HG03196 (cell line): Measurements from ENCODE around the gene LINC01488.

Experiments used
- ATAC-seq: cut with Tn5 transposase; IDR thresholded peaks from one replicate; pipeline ENCODE4 v1.9.1; 2021; ENCODE audit not compliant: unreplicated experiment

Gene LINC01488

GRCh38 chr11:69462106-69462951 lies 19.1 kb upstream of the LINC01488 start:
- no peak for ATAC-seq

DNA sequence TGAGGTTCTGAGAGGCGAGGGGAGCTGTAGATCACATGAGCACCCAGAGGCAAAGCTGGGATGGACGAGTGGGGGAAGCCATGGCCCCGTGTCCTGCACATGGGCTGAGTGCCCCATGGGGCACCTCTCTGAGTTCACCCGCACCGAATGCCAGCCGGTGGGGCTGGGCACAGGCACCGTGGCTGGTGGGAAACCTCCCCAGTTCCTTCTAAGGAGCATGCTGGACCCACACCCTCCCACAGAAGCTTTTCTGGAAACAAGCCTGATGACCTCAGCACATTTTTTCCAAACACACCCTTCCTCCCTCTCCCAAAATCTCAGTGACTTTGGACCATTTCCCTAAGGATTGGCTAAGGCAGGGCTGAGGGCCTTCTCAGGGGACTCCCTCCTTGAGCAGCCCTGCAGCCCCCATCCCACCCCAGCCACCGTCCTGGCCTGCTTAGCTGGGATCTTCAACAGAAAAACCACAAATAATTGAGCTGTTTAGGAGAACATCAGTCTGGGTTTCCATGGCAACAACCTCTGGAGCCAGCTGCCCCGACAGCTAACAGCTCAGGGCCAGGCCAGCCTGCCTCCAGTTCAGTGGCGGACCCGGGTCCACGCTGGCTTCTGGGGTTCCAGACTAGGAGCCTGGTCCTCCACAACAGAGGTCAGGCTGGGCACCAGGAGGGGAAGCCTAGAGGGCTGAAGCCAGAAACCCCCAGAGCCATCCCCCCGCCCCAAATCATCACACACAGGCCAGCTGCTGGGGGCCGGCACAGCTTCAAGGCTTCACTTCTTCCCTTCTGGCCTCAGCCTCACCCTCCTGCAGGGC lies 18.1 kb upstream of the LINC01488 start:
- no peak for ATAC-seq

GRCh38 chr11:69463995-69464960 lies 17.2 kb upstream of the LINC01488 start:
- ATAC-seq, result no peak

GRCh38 chr11:69465236-69466000 lies 16.0 kb upstream of the LINC01488 start:
- no peak for ATAC-seq

- ATAC-seq, result no peak
Measured at GRCh38 chr11:69466039-69466438, 15.4 kb upstream of the LINC01488 start.

GRCh38 chr11:69467196-69467595 lies 14.3 kb upstream of the LINC01488 start:
- ATAC-seq, result no peak

DNA sequence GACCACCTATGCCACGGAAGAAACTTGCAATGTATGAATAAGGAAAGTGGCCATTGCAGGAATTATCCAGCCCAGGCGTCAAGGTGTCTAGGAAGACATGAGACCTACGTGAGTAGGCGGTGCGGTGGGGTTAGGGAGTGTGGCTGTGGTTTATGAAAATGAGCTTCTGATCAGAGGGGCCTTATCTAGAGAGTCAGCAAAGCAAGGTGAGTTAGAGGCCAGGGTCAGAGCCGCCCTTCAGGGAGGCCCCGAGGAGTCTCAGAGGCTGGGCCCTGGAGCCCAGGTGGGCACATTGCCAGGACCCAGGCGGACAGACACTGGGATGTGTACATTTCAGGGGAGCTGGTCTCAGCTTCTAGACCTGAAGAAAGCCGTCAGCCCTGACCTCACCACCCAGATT lies 13.8 kb upstream of the LINC01488 start:
- ATAC-seq, result no peak

DNA sequence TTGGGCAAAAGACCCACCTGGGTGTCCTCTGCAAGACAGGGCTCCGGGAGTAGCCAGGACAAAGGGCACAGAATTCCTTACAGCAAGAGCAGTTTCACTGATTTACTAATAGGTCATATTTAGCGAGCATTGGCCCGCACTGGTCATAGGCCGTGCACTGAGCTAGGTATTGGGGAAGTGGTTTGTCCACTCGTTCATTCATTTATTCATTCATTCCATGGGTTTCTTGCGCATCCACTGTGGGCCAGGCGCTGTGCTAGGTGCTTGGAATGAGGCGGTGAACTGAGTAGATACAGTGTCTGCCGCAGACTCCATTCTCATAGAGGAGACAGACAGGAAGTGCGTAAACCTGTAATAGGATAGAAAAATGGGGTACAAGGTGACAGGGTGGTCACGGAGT lies 13.2 kb upstream of the LINC01488 start:
- no peak for ATAC-seq

GRCh38 chr11:69468911-69469885 lies 12.3 kb upstream of the LINC01488 start:
- no peak for ATAC-seq

GRCh38 chr11:69470301-69470700 lies 11.2 kb upstream of the LINC01488 start:
- ATAC-seq, result no peak

DNA sequence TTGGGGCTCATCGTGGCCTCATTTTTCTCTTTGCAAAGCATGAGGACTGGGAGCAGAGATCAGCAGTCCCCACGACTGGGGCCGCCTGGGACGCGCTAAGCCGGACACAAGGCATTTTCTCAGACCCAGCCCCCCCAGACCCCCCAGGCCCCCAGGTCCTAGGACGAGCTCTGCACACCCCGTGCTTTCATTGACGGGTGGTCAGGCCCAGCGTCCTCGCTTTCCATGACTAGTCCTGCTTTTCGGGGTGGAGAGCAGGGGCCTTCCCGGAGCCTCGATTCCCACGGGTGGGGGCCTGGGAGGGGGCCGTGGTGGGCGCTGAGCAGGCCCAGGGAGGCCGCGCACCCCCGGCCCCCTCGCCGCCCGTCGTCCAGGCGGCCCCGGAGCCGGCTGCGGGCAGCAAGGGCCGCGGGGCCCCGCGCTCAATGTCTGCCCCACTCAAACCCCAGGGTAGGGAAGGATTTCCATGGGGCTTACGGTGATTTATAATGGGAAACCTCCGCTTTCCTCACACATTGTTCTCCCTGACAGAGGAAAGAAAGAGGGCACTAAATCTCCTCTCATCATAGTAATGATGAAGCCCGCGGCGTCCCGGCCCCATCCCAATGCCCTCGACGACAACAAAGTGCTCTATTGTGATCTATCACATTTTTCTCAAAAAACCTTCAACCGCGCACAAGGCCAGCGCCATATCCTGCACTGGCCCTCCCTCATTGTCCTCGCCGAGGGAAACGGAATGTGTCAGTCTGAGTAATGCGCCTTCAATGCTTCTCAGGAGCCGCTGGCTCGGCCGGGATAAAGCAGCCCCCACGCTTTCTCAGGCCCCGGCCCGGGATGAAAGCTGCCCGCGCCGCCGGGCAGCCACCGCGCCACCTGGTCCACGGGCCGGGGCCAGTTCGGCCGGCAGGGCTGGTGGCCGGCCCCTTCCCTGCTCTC lies 10.4 kb upstream of the LINC01488 start:
- ATAC-seq, result no peak

- no peak for ATAC-seq
Measured at GRCh38 chr11:69471729-69472540, 9.5 kb upstream of the LINC01488 start.

DNA sequence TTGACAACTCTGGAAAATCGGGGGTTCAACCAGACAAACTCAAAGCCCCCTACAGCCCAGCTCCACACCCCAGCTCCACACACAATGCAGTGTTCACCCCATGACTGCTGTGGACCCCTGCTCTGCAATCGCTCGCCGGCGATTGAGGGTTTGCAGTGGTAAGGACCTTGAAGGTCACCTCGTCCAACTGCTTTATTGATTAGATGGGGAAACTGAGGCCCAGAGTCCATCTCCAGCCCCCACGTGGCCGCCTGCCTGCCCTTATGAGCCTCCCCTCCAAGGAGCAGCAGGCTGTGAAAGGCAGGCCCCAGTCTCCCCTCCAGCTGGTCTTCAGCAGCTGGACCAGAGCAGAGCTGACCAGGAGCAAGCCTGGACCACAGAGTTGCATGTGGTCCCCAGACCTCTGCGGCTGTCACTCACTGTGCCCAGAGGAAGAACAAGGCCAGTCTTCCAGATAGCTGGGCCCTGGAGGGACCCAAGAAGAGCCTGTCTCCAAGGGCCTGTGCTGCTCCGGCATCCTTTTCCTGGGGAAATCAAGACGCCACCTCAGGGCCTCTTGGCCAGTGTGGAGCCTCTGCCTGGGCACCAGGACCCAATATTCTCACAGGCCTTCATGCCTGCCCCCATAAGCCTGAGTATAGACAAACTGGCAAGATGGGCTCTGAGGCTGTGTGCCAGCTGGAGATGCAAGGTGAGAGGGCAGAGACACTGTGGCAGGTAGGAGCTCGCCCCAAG lies 8.8 kb upstream of the LINC01488 start:
- no peak for ATAC-seq

DNA sequence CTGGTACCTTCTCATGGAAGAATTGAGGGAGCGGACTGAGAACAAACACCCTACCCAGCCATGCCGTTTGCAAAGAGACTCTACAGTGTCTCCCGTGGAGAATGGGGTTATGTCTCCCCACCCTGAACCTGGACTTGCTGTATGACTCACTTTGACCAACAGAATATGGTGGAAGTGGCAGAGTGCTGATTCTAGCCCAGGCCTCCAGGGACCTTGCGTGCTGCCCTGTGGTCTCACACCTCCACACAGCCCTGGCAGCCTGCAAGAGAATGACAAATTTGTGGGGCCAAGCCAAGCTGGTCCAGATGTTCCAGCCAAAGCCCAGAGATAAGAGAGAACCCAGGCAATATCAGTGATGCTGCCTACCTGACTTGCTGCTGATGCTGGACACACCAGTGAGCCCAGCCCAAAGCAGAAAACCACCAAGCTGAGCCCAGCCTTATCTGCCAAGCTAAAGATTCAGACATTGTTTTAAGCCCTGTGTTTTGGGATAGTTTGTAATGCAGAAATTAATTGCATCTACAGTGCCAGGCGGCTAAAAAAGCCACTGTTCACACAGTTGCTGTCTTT lies 8.1 kb upstream of the LINC01488 start:
- no peak for ATAC-seq

- no peak for ATAC-seq
Measured at GRCh38 chr11:69474736-69475135, 6.7 kb upstream of the LINC01488 start.
